ENCODE measurements around the gene KRIT1.
"Not testable (repeated sequence)": the region's sequence is repeated elsewhere in the genome, so short reads cannot be mapped to it uniquely, and the experiment has no call there.

KRIT1 gene

GRCh38 chr7:92205987-92206386 is 39.7 kb downstream of the KRIT1 start:
- no peak overlapping the region for H3K4me3 ChIP-seq (replicated peaks; ENCODE audit: insufficient read depth, low read length)
- H3K27ac ChIP-seq (replicated peaks): no peak overlapping the region
- no peaks in the 10 kb centered on the region for H3K27me3 ChIP-seq (ENCODE audit: insufficient read depth, poor library complexity, severe bottlenecking)
- DNase-seq (ENCODE audit: low read depth in 1 of 2, low spot score in 1 of 2): no peak
- TF ChIP-seq SPI1 (IDR thresholded peaks at IDR 0.05; ENCODE audit: borderline replicate concordance, low read depth) (no peak), REST (IDR thresholded peaks at IDR 0.05; ENCODE audit: insufficient replicate concordance, low read depth) (no peak), POLR2AphosphoS5 (IDR thresholded peaks at IDR 0.05; ENCODE audit: low read depth) (no peak), GABPA (IDR thresholded peaks at IDR 0.05; ENCODE audit: low read depth) (no peak)

DNA sequence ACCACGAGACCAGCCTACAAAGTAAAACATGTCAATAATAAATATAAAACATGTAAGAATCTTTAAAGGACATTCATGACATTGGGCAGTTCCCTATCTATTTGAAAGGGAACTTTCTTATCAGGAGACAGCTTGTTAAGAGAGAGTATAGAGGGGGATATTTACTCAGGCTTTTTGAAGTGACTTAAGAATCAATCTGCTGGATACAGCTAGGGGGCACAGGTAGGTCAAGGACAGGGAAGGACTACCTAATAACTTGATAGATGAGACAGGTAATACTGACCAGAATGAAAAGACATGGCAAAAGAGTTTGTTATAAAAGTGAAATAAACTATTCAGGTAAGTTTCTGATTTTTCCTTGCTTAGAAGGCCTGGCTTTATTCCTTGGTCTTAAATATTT is 44.9 kb downstream of the KRIT1 start:
- Histone ChIP-seq H3K27me3 (ENCODE audit: insufficient read depth, poor library complexity, severe bottlenecking) (no peaks in the 10 kb centered on the region), H3K4me3 (replicated peaks; ENCODE audit: insufficient read depth, low read length) (no peak overlapping the region), H3K27ac (replicated peaks) (no peak overlapping the region)
- DNase-seq (ENCODE audit: low read depth in 1 of 2, low spot score in 1 of 2): no peak
- TF ChIP-seq GABPA (IDR thresholded peaks at IDR 0.05; ENCODE audit: low read depth): no peak
- no peak for TF ChIP-seq SPI1 (IDR thresholded peaks at IDR 0.05; ENCODE audit: borderline replicate concordance, low read depth)
- TF ChIP-seq POLR2AphosphoS5 (IDR thresholded peaks at IDR 0.05; ENCODE audit: low read depth): no peak
- TF ChIP-seq CTCF (IDR thresholded peaks at IDR 0.05; ENCODE audit: insufficient read depth, low read length): no peak
- TF ChIP-seq REST (IDR thresholded peaks at IDR 0.05; ENCODE audit: insufficient replicate concordance, low read depth): no peak

- no peak overlapping the region for H3K4me3 ChIP-seq (replicated peaks; ENCODE audit: insufficient read depth, low read length)
- H3K27me3 ChIP-seq (ENCODE audit: insufficient read depth, poor library complexity, severe bottlenecking): no peaks in the 10 kb centered on the region
- TF ChIP-seq GABPA (IDR thresholded peaks at IDR 0.05; ENCODE audit: low read depth): no peak
- no peak overlapping the region for H3K27ac ChIP-seq (replicated peaks)
- no peak for DNase-seq (ENCODE audit: low read depth in 1 of 2, low spot score in 1 of 2)
Observed at GRCh38 chr7:92192326-92192725, 53.4 kb downstream of the KRIT1 start.

- not testable (repeated sequence) for DNase-seq (ENCODE audit: low read depth in 1 of 2, low spot score in 1 of 2); H3K4me3 ChIP-seq (replicated peaks; ENCODE audit: insufficient read depth, low read length); H3K27me3 ChIP-seq (ENCODE audit: insufficient read depth, poor library complexity, severe bottlenecking); H3K27ac ChIP-seq (replicated peaks)
Observed at GRCh38 chr7:92189246-92189645, 56.5 kb downstream of the KRIT1 start.

DNA sequence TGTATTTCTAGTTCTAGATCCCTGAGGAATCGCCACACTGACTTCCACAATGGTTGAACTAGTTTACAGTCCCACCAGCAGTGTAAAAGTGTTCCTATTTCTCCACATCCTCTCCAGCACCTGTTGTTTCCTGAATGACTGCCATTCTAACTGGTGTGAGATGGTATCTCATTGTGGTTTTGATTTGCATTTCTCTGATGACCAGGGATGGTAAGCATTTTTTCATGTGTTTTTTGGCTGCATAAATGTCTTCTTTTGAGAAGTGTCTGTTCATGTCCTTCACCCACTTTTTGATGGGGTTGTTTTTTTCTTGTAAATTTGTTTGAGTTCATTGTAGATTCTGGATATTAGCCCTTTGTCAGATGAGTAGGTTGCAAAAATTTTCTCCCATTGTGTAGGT is 61.4 kb downstream of the KRIT1 start:
- not testable (repeated sequence) for H3K27ac ChIP-seq (replicated peaks); H3K27me3 ChIP-seq (ENCODE audit: insufficient read depth, poor library complexity, severe bottlenecking); H3K4me3 ChIP-seq (replicated peaks; ENCODE audit: insufficient read depth, low read length); DNase-seq (ENCODE audit: low read depth in 1 of 2, low spot score in 1 of 2)

DNA sequence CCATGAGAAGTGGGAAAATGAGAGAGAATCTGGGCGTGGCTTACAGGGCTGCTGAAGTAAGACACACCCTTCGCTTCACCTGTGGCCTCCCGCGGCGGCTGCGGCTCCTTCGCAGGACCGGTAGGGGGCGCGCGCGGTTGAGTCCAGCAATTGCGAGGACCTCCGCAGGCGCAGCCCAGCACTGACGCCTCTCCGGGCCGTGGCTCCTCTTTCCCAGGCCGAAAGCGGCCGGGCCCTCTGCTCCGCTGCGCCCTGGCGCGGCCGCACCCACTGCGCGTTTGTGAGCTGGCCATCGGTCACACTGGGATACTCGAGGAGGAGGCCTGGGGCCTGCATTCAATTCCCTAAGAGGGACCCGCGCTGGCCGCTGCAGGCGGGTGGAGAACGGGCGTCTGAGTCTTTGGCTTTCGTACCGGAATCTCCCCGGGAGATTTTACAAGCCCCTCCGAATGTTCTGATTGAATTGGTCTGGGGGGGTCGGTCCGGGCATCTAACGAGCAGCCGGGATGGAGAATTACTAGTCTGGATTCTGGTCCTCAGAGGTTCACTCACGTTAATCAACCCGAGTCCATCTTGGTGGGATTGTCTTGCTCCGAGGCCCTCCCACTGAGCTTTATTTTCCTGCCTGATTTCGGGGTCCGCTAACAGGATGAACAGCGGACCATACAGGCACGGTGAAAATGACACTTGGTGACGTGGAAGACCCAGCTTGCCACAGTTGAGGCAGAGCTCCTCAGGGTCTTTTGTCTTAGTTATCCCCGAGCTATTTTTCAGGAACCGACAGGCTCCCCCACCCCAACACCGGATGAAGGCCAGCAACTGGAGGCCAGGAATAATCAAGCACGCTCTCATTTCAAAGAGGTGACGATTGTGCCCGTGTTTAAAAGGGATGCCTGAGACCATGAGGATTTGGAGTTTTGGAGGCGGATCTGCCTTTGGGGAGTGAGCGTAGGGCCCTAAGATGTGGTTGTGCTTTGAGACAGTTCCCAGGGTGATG is 66.5 kb downstream of the KRIT1 start, which contains the start of gene LRRD1:
Gene LRRD1, minus strand, starts transcription at position 215 of the 997 bp plus-strand sequence. CDS start 13,940 bp downstream, outside the sequence.
- no peak within 1 kb of the TSS for H3K27ac ChIP-seq (replicated peaks)
- TF ChIP-seq CTCF (IDR thresholded peaks at IDR 0.05; ENCODE audit: insufficient read depth, low read length) (peak; percentile 77), REST (IDR thresholded peaks at IDR 0.05; ENCODE audit: insufficient replicate concordance, low read depth) (no peak), SPI1 (IDR thresholded peaks at IDR 0.05; ENCODE audit: borderline replicate concordance, low read depth) (no peak)
- H3K27me3 ChIP-seq (ENCODE audit: insufficient read depth, poor library complexity, severe bottlenecking): no peaks in the 10 kb centered on the region
- peak; percentile 55 to 85 for DNase-seq (ENCODE audit: low read depth in 1 of 2, low spot score in 1 of 2)
- peak within 1 kb of the TSS; percentile 42 for H3K4me3 ChIP-seq (replicated peaks; ENCODE audit: insufficient read depth, low read length)

All from HL-60 (cell line).